ENCODE results near the gene NT5DC1. TPM values are rescaled to one million over a fixed set of nuclear protein-coding genes. Genes with fewer than 3 reads are reported as not detected.

NT5DC1 gene
- total and polyA plus RNA-seq, 2 experiments from 2014 or later, result 14.1 to 48.9 TPM

GRCh38 chr6:116278854-116279231 lies 178.2 kb downstream of the NT5DC1 start:
- no peak for TF ChIP-seq CTCF (IDR thresholded peaks at IDR 0.05; ENCODE audit: low read depth, low read length)
- Histone ChIP-seq H3K4me3 (peak overlapping the region; percentile 75), H3K4me1 (ENCODE audit: low read depth) (peaks cover 30% of the 10 kb centered on the region), H3K36me3 (no peaks in the 10 kb centered on the region), H3K9me3 (ENCODE audit: low read depth) (no peaks in the 10 kb centered on the region), H3K27ac (peak overlapping the region; percentile 92), H3K27me3 (no peaks in the 10 kb centered on the region)
- DNase-seq (ENCODE audit: low read depth in 1 of 2, low spot score in 1 of 2), result peak in 1 of 2 donors; percentile 67

GRCh38 chr6:116279232-116280160 lies 178.8 kb downstream of the NT5DC1 start, which contains the start of gene TSPYL1:
TSPYL1 (minus strand) TSS chr6:116279930; CDS start chr6:116279830, 100 bp downstream.
- peak; percentile 98 for DNase-seq (ENCODE audit: low read depth in 1 of 2, low spot score in 1 of 2)
- peaks cover 30% of the 10 kb centered on the region for H3K4me1 ChIP-seq (ENCODE audit: low read depth)
- no peaks in the 10 kb centered on the region for H3K27me3 ChIP-seq
- H3K9me3 ChIP-seq (ENCODE audit: low read depth), result no peaks in the 10 kb centered on the region
- peak; percentile 9 for TF ChIP-seq CTCF (IDR thresholded peaks at IDR 0.05; ENCODE audit: low read depth, low read length)
- no peaks in the 10 kb centered on the region for H3K36me3 ChIP-seq
- H3K4me3 ChIP-seq, result peak within 1 kb of the TSS; percentile 75
- peak within 1 kb of the TSS; percentile 92 for H3K27ac ChIP-seq

GRCh38 chr6:116280161-116280932 lies 179.7 kb downstream of the NT5DC1 start:
- peak overlapping the region; percentile 92 for H3K27ac ChIP-seq
- TF ChIP-seq CTCF (IDR thresholded peaks at IDR 0.05; ENCODE audit: low read depth, low read length), result no peak

DNA sequence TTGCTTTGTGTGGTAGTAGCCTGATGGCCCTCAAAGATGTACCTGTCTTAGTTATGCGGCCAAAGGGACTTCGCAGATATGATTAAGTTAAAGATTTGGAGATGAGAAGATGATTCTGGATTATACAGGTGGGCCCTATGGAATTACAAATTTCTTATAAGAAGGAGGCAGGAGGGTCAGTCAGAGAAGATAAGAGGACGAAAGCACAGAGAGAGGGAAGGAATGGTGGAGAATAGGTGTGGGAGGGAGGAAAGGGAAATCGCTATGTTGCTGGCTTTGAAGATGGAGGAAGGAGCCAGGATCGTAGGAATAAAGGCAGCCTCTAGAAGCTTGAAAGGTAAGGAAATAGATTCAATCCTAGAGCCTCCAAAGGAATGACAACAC lies 180.3 kb downstream of the NT5DC1 start:
- Histone ChIP-seq H3K27ac (peak overlapping the region; percentile 92), H3K4me1 (ENCODE audit: low read depth) (peaks cover 27% of the 10 kb centered on the region), H3K27me3 (no peaks in the 10 kb centered on the region), H3K4me3 (no peak overlapping the region), H3K9me3 (ENCODE audit: low read depth) (no peaks in the 10 kb centered on the region), H3K36me3 (no peaks in the 10 kb centered on the region)
- TF ChIP-seq CTCF (IDR thresholded peaks at IDR 0.05; ENCODE audit: low read depth, low read length), result no peak
- DNase-seq (ENCODE audit: low read depth in 1 of 2, low spot score in 1 of 2), result no peak

More at GRCh38 chr6:116280161-116280932, 179.7 kb downstream of the NT5DC1 start:
- DNase-seq (ENCODE audit: low read depth in 1 of 2, low spot score in 1 of 2), result peak in 1 of 2 donors; percentile 28
- H3K4me3 ChIP-seq, result peak overlapping the region; percentile 75
- no peaks in the 10 kb centered on the region for H3K36me3 ChIP-seq
- H3K9me3 ChIP-seq (ENCODE audit: low read depth), result no peaks in the 10 kb centered on the region
- peaks cover 30% of the 10 kb centered on the region for H3K4me1 ChIP-seq (ENCODE audit: low read depth)
- no peaks in the 10 kb centered on the region for H3K27me3 ChIP-seq

GRCh38 chr6:116282698-116283097 lies 182.0 kb downstream of the NT5DC1 start:
- no peaks in the 10 kb centered on the region for H3K9me3 ChIP-seq (ENCODE audit: low read depth)
- no peaks in the 10 kb centered on the region for H3K27me3 ChIP-seq
- no peak overlapping the region for H3K27ac ChIP-seq
- TF ChIP-seq CTCF (IDR thresholded peaks at IDR 0.05; ENCODE audit: low read depth, low read length), result no peak
- no peak overlapping the region for H3K4me3 ChIP-seq
- DNase-seq (ENCODE audit: low read depth in 1 of 2, low spot score in 1 of 2), result no peak
- peaks cover 16% of the 10 kb centered on the region for H3K4me1 ChIP-seq (ENCODE audit: low read depth)
- no peaks in the 10 kb centered on the region for H3K36me3 ChIP-seq
